ENCODE measurements around the gene TUBGCP3.
"Not testable (repeated sequence)": the region's sequence is repeated elsewhere in the genome, so short reads cannot be mapped to it uniquely, and the experiment has no call there.

Gene TUBGCP3

DNA sequence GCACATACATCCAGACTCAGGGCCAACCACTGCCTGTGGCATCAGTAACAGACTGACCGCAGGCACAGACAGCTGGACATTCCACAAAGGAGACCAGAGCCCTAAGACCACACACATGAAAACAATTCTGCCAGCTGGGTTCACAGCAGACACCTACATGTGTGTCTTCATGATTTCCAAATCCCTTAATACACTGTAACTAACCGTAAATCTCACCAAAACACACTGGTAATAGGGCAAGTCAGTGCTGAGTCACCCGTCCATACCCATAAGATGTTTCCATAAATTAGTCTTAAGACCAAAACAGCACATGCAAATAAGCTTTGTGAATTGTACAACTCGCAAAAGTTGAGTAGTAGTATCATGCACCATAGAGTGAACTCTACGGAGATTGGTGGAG, 65.4 kb downstream of the TUBGCP3 start:
- DNase-seq = no peak

DNA sequence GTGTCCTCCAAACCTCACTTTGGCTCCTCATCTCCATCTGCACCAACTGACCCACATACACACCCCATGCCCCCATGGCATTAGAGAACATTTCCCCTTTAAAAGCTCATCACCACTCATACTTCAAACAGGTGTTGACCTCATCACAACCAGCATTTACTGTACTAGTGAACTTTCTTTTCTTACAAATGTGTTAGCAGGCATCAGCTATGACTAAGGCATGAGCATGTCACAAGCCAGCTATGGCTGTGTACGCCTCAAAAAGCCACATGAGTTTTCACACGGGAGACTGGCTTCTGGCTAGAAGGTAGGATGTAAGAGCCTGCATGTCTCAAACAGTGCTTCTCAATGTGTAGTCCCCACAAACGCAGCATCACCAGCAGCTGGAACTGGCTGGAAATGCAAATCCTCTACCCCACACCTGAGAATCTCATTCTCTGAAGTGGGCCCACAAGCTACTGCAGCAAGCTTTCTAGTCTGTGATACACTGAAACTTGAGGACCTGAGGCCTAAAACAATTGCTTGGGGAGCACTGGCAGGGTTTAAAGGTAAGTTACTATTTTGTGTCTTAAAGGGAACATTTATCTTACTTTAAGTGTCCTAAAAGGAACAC, 66.8 kb downstream of the TUBGCP3 start:
- no peak for DNase-seq

DNA sequence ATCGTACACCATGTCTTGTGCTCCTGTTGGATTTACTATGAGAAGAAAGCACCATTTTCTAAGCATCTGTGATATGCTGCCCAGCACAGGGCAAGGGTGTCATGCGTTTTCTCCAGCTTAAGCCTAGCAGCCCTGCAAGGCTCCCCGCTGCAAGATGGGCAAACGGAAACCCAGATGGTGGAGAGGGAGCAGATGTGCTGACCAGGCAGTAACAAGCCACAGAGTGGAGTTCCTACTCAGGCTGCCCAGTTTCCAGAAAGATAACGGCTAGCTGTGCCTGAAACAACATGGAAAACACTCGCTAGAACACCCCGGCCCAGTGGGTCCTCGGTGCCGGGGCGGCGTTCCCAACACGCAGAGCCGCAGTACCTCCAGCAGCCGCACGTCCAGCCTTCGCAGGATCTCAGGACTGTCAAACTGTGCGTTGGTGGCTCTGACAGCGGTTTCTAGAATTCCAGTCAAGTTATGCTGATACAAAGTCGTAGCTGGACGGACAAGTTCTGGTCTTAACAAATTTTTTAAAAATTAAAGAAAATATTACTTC, 68.4 kb downstream of the TUBGCP3 start:
- no peak for DNase-seq

DNA sequence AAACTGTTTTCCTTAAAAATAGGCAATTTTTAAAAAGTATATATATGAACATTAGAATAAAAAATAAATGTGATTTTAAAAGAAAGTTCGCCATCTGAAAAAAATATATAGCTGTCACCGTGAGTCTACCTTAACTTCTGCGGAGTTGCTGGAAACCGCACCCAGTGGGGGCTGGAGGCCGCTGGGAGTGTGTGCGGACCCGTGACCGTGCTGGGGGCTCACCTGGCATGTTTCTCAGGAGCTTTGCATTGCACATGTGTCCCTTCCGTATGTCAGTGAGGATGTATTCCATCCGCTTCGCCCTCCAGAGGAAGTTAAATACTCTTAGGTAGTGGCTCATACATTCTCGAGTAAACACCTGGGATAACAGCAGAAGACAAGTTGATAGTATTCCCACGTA, 71.7 kb downstream of the TUBGCP3 start:
- no peak for DNase-seq

DNA sequence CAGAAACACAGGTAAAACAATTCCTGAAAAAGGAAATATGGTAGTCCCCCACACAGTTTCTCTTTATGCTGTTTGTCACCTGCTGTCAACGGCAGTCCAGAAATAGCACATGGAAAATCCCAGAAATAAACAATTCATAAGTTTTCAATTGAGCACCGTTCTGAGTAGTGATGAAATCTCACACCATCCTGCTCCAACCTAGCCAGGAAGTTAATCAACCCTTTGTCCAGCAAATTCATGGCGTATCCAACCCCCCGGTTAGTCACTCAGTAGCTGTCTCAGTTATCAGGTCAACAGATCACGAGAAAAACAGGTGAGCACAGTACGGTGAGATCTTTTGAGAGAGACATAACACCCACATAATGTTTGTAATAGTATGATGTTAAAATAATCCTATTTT, 74.2 kb downstream of the TUBGCP3 start:
- no peak for DNase-seq

DNA sequence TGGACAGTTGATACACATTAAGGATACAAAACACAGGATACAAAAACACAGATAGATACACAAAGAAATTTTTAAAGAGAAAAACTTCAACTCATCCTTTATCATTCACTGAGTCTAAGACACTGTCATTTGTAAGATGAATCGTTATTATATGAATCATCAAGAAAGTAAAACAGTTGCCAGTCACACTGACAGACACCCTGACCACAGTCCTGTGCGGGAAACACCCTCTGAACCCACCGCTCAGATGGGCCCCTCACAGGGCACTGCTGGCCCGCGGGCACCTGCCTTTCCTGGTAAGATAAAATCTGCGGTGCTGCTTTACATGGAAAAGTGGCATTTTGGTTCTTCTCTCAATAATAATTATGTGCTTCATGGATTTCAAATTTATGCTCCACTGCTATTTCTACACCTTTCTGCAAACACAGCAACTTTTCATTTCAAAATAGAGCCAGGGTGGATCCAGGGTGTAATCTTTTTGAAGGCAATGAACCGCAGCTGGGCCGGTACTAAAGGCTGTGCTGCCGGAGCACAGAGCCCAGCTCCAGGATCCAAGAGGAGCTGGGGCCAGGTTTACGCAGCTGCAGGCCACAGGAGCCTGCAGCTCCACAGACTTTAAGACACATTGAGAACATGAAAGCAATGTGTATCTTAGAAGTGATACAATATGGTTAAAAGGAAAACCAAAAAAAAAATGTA, 76.8 kb downstream of the TUBGCP3 start:
- no peak for DNase-seq

DNA sequence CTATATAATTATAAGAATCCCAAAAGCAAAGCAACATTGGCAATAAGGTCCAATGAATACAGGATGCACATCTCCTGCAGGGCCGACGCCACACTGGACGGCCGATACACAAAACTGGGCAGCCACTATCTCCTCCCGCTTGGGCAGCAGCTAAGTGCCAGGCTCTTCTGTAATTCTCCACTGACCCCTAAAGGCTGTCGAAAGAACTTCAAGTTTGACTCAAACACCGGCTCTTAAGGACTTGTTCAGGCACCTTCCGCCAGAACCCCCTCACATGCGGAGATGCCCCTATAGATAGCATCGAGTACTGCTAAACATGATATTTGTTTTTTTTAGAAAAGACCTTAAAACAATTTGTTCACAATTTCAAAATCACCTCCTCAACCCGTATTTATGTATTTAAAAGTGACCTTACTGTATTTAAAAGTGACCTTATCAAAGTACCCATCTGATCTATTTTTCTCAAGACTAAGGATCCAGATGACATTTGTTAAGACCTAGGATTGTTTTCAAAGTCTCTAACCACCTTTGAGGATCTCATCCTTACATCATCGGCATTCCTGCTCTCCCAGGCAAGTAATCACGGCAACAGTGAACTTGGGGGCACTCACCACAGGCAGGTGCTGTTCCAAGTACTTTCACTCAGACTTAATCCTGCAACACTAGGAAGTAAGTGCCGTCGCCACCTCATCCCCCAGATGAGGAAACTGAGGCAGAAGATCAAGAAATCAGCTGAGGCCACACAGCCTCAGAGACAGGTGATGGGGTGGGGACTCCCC, 77.8 kb downstream of the TUBGCP3 start:
- peak; percentile 55 to 72 for DNase-seq

DNA sequence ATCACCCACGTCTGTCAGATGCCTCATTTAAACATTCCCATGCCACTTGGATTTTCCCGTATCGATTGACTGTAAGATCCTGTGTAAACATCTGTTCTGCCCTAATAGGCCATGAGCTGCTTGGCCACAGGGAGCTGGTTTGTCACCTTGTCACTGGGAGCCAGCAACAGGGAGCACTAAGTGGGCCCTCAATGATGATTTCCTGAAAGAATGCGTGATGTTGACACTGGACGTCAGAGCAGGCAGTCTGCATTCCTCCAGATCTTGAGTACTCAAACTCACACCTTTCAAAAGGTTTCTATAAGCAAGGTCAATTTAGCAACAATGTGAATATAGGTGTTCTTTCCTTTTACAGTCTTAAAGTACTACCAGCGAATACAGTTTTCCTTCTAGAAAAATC, 78.8 kb downstream of the TUBGCP3 start:
- no peak for DNase-seq

DNA sequence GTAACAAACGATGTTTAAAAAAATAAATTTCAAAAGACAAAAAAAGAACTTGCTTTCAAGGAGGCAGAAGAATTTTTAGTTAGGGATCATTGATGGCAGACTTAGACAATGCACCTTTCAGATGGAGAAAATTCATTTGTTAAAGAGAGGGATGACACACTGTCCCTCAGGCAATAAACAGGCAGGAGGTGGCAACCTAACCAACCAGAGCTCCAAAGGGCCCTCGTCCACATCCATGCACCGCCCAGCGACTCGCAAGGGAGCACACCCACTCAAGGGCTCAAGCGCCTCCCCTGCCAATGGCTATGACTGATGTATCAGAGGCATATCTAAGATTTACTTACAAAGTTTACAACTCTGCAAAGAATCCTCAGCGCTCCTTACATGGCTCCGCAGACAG, 81.9 kb downstream of the TUBGCP3 start:
- DNase-seq = no peak

DNA sequence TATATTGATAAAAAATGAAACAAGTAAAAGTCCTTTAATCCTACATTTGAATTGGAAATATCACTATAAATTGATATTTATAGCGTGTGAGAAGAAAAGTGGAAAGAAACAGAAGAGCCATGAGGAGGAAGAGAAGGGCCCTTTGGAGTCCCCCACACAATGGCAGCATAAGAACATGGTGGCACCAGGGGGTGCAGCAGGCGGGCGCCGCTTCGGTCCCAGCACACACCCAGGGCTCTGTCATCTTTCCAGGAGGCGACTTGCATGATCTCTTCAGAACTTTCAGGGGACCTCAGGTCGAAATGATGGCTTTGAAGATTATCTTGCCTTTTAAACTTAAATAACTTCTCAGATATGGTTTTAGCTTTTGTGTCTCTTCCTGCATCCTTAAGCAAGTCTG, 91.8 kb downstream of the TUBGCP3 start:
- no peak for DNase-seq

DNA sequence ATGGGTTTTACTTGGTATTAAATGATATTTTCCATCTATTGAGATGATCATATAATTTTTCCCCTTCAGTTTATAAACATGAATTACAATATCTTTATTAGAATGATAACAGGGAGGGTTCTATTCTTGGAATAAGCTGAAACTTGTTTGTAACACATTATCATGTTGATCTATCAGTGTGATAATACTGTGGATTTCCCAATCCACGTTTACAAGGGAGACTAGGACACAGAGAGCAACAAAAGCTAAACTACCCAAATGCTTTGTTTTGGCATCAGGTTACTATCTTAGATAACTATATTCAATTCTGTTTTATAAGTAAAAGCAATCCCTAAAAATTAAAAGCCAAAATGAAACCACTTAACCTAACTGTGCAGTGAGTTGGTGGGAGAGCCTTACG, 92.5 kb downstream of the TUBGCP3 start:
- DNase-seq = no peak

DNA sequence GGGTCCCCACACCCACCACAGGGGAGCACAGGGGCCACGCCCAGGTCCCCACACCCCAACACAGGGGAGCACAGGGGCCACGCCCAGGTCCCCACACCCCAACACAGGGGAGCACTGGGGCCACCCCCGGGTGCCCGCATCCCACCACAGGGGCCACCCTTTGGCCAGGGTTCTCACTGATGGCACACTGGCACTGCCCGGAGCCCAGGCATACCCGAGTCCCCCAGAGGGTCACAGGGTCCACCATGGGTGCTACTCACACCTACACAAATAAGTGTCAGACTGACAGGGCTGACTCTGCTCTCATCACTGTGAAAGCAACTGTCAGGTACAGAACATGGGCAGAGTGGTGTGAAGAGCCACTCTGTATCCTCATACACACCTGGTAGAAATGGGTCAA, 98.8 kb downstream of the TUBGCP3 start:
- DNase-seq = no peak

DNA sequence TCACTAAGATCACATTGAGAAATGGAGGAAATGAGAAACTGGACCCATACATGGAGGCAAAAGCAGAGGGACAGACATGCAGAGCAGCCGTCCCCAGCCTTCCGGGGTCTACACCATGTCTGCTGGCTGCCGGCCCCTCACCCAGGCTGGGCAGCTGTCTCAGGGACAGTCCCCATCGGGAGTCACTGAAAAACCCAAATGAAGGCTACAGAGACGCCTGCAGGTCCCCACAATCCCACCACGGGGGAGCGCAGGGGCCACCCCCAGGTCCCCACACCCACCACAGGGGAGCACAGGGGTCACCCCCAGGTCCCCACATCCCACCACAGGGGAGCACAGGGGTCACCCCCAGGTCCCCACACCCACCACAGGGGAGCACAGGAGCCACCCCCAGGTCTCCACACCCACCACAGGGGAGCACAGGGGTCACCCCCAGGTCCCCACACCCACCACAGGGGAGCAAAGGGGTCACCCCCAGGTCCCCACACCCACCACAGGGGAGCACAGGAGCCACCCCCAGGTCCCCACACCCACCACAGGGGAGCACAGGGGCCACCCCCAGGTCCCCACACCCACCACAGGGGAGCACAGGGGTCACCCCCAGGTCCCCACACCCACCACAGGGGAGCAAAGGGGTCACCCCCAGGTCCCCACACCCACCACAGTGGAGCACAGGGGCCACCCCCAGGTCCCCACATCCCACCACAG, 99.5 kb downstream of the TUBGCP3 start:
- not testable (repeated sequence) for DNase-seq

DNA sequence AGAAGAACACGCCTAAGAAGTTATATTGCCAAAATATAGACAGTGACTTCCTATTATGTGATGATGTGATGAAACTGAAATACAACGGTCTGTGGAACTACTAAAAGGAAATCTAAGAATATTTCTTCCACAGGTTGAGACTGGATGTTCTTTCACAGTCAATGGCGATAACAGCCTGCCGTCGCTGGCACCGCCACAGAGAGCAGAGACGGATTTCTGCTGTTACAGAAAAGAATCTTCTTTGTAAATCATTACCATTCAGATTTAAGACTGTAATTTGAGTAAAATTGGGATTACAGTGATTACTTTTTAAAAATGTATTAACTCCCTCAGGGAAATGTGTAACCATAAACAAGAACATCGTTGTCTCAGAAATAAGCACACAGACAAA, 100.8 kb downstream of the TUBGCP3 start:
- no peak for DNase-seq

DNA sequence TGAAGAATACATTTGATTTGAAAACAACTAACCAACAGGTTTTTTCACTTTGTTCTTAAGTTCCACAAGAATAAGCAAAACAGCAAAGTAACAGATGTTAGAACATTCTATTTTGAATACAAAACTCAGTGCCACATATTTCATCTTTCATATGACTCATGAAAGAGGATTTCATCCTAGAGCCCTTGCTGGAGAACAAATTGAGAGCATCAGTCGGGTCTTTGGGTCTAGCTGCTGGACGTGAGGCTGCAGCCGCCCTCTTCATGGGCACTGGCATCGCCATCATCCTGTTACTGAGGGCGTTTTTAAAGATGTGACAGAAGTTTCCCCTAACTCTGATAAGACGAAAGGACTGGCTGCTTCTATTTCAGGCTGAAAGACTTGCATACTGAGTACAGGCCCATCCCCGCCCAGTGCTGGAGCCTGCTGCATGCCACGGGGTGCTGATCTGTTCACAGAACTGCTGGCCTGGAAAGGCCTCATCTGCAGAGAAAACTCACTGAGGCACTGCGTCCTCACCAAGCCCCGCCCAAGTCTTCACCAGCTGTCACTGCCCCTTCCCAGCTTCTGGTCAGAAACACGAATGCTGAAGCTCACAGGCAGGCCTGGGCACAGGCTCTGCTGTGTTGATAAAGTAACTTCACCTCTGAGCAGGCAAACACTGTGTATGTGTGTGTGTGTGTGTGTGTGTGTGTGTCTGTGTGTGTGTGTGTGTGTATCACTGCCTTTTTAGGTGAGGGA, 101.4 kb downstream of the TUBGCP3 start:
- no peak for DNase-seq

DNA sequence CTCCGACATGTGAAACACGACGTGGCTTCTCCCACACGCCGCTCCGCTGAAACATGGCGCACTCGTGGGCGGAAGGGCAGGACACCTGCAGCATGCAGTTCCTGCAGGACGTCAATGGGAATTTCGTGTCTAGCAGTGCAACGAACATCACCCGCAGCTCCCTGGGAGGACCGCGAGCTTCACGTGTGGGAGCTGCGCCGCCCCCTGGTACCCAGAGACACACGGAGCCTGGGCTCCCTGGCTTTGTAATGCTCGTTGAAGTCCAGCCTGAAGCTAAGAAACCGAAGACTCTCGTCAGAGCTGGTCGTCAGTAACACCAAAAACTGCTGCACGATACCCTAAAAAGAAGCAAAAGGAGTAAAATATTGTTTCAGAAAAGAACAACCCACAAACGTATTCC, 102.1 kb downstream of the TUBGCP3 start:
- DNase-seq = not testable (repeated sequence)

DNA sequence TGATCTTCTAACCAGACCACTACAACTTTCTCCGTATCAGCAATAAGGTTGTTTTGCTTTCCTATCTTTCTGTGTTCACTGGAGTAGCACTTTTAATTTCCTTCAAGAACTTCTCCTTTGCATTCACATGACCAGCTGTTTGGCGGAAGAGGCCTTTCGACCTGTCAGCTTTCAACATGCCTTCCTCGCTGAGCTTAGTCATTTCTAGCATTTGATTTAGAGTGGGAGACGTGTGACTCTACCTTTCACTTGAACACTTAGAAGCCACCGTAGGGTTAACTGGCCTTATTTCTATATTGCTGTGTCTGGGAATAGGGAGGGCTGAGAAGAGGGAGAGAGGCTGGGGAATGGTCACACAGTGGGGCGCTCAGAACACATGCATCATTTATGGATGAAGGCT, 104.7 kb downstream of the TUBGCP3 start:
- DNase-seq = no peak

DNA sequence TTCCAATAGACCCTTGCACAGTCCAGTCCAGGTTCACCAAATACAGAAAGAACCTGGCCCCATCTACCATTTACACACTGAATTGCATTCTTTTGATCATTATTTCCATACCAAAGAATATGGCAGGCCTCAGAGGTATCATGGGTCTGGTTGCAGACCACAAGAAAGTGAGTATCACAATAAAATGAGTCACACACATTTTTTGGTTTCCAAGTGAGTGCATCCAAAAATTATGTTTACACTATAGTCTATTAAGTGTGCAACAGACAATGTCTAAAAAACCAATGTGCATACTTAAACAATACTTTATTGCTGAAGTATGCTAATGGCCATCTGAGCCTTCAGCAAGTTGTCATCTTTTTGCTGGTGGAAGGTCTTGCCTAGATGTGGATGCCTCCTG, 106.5 kb downstream of the TUBGCP3 start:
- DNase-seq = no peak

DNA sequence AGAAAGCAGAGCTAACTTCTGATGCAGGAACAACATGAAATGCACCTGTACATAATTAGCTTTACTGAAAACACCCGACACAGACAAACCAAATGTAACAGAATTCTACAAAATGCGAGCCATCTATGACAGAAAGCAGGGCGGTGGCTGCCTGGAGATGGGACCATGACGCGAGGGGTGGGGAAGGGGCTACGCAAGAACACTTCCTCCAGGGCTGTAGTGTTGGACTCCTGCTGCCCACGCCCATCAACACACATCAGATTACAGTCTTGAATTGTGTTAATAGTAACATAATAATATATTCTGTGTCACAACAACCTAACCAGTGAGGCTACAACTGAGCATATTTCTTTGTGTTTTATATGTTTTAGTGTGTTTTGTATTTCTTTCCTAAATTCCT, 108.6 kb downstream of the TUBGCP3 start:
- no peak for DNase-seq

DNA sequence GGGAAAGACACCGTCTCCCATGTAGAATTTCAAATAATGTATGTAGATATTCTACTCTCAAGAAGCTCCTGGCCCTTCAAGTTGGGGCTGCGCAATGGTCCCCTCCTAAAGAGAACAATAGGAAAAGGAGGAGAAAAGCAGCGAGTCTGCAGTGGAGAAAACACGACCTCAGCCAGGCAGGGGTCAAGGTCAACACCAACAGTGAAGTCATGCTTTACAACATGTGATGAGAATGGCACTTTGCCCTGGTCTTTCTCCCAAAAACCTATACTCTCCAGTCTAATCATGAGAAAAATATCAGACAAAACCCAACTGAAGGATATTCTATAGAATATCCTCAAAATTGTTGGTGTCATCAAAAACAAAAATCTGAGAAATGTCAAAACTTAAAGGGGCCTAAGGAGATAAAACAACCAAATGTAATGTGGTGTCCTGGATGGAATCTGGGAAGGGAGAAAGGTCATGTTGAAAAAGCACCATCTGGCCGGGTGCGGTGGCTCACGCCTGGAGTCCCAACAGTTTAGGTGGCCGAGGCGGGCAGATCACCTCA, 110.8 kb downstream of the TUBGCP3 start:
- no peak for DNase-seq

DNA sequence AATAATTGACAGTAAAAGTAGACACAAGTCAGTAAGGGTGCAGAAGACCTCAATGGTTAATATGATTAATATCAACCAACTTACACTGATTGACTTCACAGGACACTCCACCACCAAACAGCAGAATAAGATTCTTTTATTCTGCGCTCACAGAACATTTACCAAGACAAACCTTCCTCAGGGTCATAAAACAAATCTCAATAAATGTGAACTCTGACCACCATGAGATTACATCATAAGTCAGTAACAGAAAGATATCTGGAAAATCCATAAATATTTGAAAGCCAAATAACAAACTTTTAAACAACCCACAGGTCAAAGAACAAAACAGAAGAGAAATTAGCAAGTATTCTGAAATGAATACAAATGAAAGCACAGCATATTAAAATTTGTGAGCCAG, 112.1 kb downstream of the TUBGCP3 start:
- no peak for DNase-seq

DNA sequence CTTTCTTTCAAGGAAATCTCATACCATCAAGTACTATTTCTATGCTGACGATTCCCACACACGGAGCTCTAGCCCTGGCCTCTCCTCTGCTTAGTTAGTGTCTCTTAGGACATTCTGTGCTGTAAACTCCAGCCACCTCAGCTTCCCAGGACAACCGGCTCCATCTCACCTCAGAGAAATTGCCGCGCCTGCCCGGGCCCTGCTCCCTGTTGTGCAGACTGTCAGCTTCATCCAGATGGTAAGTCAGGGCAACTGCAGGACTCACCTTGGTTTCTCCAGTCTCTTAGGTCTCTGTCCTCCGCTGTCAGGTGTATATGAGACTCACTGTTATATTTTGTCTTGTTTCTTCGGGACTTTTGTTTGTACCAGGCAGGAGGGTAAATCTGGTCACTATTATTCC, 113.1 kb downstream of the TUBGCP3 start:
- DNase-seq = no peak
